ENCODE results near the gene DNLZ.

DNLZ gene

DNA sequence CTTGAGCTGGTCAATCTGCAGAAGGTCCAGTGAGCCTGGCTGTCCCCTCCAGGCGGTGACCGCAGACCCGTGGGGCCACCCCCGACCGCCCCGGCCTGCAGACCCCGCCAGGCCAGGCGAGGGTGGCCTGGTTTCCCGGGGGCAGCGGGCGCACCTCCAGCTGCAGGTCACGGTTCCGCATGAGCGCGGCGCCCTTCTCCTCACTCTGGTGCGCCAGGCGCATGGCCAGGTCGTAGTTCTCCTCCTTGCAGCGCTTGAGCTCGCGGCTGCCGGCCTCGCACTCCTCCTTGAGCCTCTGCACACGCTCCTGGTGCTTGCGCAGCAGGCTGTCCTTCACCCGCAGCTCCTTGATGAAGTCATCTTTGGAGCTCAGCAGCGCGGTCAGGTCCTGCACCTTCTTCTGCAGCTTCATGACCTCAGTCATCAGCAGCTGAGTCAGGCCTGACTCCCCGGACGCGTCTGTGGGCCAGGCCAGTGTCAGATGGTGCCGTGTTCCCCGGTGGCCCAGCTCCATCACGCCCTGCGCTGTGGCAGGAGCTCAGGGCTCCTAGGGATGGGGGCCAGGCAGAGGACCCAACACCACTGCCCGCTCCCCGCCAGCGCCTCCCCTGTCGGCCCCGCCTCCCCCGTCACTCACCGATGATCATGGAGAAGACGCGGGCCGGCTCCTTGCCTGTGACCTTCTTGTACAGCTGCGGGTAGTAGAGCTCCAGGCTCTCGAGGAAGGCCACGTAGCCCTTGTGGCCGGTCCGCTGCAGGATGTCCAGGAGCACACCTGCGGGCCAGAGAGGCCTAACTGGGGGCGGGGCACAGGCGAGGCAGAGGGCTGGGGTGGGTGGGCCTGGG lies 7.4 kb upstream of the DNLZ start:
- TF ChIP-seq, protein P1, sequence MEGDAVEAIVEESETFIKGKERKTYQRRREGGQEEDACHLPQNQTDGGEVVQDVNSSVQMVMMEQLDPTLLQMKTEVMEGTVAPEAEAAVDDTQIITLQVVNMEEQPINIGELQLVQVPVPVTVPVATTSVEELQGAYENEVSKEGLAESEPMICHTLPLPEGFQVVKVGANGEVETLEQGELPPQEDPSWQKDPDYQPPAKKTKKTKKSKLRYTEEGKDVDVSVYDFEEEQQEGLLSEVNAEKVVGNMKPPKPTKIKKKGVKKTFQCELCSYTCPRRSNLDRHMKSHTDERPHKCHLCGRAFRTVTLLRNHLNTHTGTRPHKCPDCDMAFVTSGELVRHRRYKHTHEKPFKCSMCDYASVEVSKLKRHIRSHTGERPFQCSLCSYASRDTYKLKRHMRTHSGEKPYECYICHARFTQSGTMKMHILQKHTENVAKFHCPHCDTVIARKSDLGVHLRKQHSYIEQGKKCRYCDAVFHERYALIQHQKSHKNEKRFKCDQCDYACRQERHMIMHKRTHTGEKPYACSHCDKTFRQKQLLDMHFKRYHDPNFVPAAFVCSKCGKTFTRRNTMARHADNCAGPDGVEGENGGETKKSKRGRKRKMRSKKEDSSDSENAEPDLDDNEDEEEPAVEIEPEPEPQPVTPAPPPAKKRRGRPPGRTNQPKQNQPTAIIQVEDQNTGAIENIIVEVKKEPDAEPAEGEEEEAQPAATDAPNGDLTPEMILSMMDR (IDR thresholded peaks at IDR 0.05; ENCODE audit: low read depth, low read length), result no peak
- TF ChIP-seq POLR2A (IDR thresholded peaks at IDR 0.05; ENCODE audit: extremely low read depth, insufficient read length), result no peak
- TF ChIP-seq, protein P2, sequence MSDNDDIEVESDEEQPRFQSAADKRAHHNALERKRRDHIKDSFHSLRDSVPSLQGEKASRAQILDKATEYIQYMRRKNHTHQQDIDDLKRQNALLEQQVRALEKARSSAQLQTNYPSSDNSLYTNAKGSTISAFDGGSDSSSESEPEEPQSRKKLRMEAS (IDR thresholded peaks at IDR 0.05; ENCODE audit: low read depth, low read length), result no peak
- no peak for TF ChIP-seq MYC (IDR thresholded peaks at IDR 0.05; ENCODE audit: low read depth, low read length)
- H3K4me3 ChIP-seq (ENCODE audit: low read depth, low read length), result no peak overlapping the region

DNA sequence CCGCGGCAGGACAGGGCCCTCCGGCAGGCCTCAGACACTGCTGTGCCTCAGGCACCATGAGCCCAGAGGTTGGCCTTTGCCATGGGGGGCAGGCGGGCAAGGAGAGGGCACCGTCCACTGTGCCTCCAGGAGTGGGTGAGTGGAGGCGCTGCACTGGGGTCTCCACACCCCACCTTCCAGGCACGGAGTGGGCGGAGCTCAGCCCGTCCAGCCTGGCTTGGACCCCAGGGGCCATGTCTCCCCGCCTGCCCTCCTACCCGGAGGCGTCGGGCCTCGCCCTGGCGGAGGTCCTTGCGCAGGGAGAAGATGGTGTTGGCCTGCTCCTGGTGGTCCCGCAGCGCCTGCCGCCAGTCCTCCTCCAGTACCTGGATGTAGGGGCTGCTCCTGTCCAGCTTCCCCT lies 6.5 kb upstream of the DNLZ start:
- no peak for DNase-seq (ENCODE audit: low read depth)
- TF ChIP-seq, protein P2 (IDR thresholded peaks at IDR 0.05; ENCODE audit: low read depth, low read length), result no peak
- TF ChIP-seq, protein P1 (IDR thresholded peaks at IDR 0.05; ENCODE audit: low read depth, low read length), result no peak
- TF ChIP-seq MYC (IDR thresholded peaks at IDR 0.05; ENCODE audit: low read depth, low read length), result no peak
- TF ChIP-seq POLR2A (IDR thresholded peaks at IDR 0.05; ENCODE audit: extremely low read depth, insufficient read length), result no peak
- H3K4me3 ChIP-seq (ENCODE audit: low read depth, low read length), result no peak overlapping the region

More for the DNA sequence above, 7.4 kb upstream of the DNLZ start:
- DNase-seq (ENCODE audit: low read depth), result no peak

DNA sequence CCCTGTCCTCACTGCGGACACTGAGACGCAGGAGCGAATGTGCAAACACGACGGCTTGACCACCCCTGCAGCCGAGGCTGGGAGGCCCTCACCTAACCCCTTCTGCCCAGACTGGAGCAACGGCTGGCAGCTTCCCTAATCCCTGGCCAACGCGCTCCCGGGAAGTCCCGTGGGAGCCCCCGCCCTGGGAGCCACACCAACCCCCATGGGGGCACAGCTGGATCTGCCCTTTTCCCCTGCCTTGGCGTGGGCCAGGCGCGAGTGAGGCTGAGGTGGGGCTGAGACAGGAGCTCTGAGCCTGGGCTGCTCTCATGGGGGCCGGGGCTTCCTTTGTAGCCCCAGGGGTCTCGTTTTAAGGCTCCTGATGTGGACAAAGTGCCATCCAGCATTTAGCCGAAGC lies 4.6 kb upstream of the DNLZ start:
- no peak for DNase-seq (ENCODE audit: low read depth)
- TF ChIP-seq, protein P2 (IDR thresholded peaks at IDR 0.05; ENCODE audit: low read depth, low read length), result no peak
- TF ChIP-seq POLR2A (IDR thresholded peaks at IDR 0.05; ENCODE audit: extremely low read depth, insufficient read length), result no peak
- TF ChIP-seq, protein P1 (IDR thresholded peaks at IDR 0.05; ENCODE audit: low read depth, low read length), result no peak

DNA sequence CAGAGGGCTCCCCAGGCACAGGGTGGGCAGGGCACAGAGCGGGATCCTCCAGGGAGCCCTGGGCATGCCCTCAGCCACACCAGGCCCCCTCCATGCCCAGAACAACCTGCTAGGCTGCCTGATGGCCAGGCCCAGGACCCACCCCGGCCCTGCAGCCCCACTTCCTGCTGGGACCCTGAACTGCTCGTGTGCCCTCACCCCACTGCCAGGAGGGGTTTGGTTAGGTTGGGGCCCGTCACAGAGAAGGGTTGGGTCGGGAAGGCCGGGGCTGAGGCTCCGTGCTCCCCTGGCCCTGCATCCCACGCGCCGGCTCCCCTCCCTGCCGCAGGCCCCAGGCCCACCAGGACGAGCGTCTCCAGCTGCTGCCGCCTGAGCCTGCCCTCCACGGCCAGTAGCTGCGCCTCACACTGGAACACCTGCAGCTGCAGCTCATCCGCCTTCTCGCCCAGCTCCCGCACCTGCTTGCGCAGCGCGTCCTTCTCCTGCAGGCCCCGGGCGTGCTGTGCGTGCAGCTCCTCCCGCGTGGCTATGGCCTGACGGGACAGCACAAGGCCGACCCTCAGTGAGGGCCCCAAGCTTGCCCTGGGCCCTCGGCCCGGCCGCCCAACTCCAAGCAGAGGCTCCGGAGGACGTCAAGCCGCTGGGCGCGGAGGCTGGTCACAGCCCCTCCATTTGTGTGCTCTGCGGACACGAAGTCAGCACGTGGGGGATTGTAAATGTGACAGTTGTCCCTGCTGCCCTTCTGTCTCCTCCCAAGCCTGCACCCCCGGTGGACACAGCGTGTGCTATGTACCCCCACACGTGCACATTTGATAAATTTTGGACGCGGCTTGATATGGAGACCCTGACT lies 4.0 kb upstream of the DNLZ start:
- TF ChIP-seq POLR2A (IDR thresholded peaks at IDR 0.05; ENCODE audit: extremely low read depth, insufficient read length) (no peak), MYC (IDR thresholded peaks at IDR 0.05; ENCODE audit: low read depth, low read length) (no peak)
- TF ChIP-seq, protein P2 (IDR thresholded peaks at IDR 0.05; ENCODE audit: low read depth, low read length), result no peak
- TF ChIP-seq, protein P1 (IDR thresholded peaks at IDR 0.05; ENCODE audit: low read depth, low read length), result no peak
- DNase-seq (ENCODE audit: low read depth), result no peak
- no peak overlapping the region for H3K4me3 ChIP-seq (ENCODE audit: low read depth, low read length)

More for the DNA sequence above, 4.6 kb upstream of the DNLZ start:
- no peak overlapping the region for H3K4me3 ChIP-seq (ENCODE audit: low read depth, low read length)

DNA sequence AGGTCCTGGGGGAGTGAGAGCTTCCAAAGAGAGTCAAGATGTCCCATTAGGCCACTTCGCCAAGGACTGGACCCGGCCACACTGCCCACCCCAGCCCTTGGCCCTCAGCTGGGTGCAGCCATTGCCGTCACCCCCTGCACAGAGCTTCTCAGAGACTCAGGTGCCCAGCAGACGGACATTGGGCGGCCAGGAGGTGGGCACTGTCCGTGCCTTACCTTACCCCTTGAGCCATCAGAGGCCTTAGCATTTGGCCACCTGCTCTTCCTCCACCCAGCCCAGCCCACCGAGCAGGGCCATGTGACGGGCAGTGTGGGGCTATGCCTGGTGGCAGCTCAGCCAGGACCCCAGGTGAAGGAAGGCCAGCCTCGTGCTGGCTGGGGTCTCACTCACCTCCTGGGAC lies 3.3 kb upstream of the DNLZ start:
- TF ChIP-seq, protein P2 (IDR thresholded peaks at IDR 0.05; ENCODE audit: low read depth, low read length), result no peak
- TF ChIP-seq MYC (IDR thresholded peaks at IDR 0.05; ENCODE audit: low read depth, low read length) (no peak), POLR2A (IDR thresholded peaks at IDR 0.05; ENCODE audit: extremely low read depth, insufficient read length) (no peak)
- TF ChIP-seq, protein P1 (IDR thresholded peaks at IDR 0.05; ENCODE audit: low read depth, low read length), result no peak
- H3K4me3 ChIP-seq (ENCODE audit: low read depth, low read length), result no peak overlapping the region
- no peak for DNase-seq (ENCODE audit: low read depth)
